IPS-NIHi11 (cell line): Measurements from ENCODE around the gene SETBP1.

Experiments
- DNase-seq: peaks from one replicate; pipeline ENCODE4 v3.0.0; 2012; ENCODE audit warnings: mixed read lengths, low spot score

The SETBP1 gene

GRCh38 chr18:44680273-44681075 lies at the start of gene SETBP1:
Gene SETBP1, plus strand, starts transcription at chr18:44680888. Its CDS starts 20,459 bp downstream, at chr18:44701347.
- DNase-seq = peak; percentile 72

DNA sequence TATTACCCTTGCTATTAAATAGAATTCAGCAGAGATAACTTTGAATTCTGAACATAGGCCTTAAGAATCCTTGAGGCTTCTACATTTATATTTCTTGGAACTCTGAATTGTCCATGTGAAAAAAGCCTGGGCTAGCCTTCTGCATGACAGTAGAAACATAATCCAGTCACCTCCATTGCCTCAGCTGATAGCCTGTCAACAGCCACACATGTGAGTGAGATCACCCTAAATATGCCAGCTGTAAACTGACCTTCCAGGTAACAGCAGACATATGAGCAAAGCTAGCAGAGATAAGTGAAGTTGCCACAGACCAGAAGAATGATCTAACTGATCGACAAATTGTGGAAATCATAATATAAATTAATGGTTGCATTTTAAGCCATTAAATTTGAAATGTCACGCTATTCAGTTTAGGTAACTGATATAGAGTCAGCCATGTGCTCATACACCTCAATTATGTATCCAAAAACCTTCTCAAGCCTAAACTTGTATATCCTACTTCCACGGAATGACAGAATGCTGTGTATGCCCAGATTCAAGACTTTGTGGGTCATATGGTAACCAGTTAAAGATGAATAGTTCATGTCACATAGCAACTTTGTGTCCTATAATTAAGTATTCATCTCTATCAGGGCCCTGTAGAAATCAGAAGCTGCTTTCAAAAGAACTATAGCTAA lies 48.1 kb upstream of the SETBP1 start:
- no peak for DNase-seq

GRCh38 chr18:44635546-44635945 lies 45.1 kb upstream of the SETBP1 start:
- DNase-seq = no peak

GRCh38 chr18:44636241-44636640 lies 44.4 kb upstream of the SETBP1 start:
- no peak for DNase-seq

GRCh38 chr18:44637210-44638033 lies 43.3 kb upstream of the SETBP1 start:
- no peak for DNase-seq

GRCh38 chr18:44638034-44638540 lies 42.6 kb upstream of the SETBP1 start:
- DNase-seq = no peak

DNA sequence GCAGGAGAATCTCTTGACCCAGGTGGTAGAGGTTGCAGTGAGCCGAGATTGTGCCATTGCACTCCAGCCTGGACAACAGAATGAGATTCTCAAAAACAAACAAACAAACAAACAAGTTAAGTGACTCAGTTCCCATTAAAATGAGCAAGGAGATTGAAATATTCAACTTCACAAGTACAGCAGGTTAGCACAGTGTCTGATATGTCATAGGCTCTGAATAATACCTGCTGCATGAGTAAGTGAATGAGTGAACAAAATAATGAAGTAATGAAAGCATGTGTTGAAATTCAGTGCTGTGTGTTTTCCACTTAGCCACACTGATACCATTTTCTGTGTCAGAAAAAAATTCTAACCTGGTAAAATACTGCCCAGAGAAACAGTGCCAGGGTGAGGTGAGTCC lies 41.9 kb upstream of the SETBP1 start:
- no peak for DNase-seq

DNA sequence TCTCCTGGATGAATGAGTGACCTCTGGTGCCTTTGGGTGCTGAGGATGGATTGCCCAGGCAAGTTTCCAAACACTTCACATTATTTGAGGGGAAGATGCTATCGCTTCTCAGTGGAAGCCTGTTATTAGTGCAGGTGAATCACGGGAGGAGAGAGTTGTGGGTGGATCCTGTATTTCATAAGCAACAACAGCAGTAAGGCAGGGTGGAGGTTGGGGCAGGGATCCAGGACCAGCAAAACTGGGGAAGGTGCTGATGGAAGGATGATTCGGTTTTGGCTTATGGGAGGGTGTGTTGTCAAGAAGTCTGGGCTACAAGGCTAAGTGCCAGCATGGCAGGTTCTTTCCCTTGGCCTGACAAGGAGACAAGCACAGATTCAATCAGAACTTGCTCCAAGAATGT lies 37.7 kb upstream of the SETBP1 start:
- DNase-seq = no peak

- peak; percentile 38 for DNase-seq
Measured at GRCh38 chr18:44651478-44651877, 29.2 kb upstream of the SETBP1 start.

DNA sequence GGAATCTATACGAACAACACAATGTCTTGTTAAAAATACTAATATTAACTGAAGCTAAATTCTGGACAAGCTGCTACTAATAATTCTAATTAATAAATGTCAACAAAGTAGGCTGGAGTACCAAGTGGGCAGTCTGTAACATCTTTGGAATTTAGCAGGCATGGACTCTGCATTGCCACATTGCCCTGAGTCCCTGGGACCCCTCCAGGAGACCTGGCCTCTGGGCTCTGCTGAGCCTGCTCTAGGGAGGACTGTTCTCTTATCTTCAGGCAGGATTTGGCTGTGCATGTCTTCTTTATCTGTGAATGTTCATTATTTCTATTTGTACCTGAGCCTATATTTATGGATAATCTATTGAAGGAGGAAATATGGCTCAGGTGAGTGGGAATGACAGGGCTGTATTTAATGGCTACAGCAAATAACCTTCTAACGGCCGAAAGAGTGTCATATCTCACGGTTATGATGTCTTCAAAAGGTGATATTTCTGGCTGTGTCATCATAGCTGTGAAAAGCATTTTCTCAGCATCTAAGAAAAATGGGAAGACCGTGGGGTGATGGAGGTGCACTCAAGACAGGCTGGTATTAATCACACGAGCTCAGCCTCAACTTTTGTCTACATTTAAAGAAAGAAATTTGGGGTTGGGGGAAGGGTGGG lies 28.6 kb upstream of the SETBP1 start:
- no peak for DNase-seq

DNA sequence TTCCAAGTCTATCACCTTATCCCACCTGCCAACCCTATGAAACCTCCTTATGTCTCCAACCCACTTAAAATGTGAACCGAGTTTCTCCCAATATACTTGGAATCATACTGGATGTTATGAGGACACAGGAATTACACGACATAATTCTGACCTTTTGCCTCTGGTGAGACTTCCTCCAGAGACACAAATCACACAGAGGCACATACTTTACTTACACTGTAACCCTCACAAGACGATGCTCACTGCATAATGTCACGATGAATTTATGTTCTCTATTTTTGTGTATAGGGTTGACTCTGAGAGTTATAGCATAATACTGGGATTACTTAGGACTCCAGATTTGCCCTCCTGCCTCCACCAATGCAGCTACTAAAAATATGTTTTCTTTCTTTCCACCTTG lies 28.0 kb upstream of the SETBP1 start:
- DNase-seq = no peak

DNA sequence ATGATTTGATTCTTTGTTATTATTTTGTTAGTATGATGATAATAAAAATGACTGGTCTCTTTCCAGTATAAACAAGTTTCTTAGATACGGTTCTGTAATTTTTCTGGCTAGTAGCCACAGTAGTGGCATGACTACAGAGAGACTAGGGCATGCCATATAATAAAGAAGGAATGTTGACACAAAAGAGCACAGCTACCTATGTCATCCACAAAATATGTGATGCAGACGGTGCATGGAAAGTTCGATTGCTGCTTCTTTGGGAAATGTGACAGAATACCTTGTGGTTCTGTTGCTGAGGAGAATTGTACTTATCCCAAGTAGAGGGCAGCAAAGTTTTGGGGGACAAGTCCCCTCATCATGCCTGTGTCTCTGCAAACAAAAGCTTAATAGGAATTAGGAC lies 26.1 kb upstream of the SETBP1 start:
- peak; percentile 36 for DNase-seq

DNA sequence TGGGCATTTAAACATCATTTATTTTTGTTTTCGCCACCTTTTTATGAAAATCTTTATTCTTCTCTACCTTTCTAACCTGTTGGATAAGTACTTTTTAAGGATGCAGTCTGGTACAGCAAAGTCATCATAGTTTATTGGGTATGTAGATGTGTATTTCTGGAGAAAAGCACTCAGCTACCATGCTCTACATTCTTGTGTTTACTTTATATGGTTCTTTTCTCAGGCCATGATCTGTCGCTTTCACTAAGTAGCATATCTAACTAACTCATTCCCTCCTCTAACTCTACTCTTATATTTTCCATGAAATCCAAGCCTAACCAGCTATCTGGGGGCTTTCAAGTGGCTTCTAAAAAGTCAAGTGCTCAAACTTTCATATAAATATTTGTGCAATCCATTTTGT lies 25.3 kb upstream of the SETBP1 start:
- DNase-seq = no peak

GRCh38 chr18:44659771-44660170 lies 20.9 kb upstream of the SETBP1 start:
- no peak for DNase-seq

GRCh38 chr18:44668270-44668975 lies 12.3 kb upstream of the SETBP1 start:
- no peak for DNase-seq

- DNase-seq = no peak
Measured at GRCh38 chr18:44671914-44672313, 8.8 kb upstream of the SETBP1 start.

DNA sequence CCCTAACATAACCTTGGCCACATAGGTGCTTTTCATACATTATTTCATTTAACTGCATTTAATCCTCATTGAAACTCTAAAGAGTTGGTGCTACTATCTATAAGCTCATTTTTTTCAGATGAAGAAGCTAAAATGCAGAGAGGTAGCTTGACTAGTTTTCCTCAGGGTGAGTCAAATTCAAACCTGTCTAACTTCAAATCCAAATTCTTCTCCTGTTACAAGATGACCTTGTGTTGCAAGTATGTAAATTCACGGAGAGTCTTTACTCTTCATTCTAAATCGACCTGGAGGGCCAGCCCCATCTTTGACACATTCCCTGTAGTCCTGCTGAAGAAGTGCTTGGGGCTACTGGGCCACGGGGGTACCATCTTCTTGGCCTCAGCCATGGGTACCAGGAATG lies 8.2 kb upstream of the SETBP1 start:
- DNase-seq = no peak

GRCh38 chr18:44673256-44673880 lies 7.3 kb upstream of the SETBP1 start:
- DNase-seq = no peak

DNA sequence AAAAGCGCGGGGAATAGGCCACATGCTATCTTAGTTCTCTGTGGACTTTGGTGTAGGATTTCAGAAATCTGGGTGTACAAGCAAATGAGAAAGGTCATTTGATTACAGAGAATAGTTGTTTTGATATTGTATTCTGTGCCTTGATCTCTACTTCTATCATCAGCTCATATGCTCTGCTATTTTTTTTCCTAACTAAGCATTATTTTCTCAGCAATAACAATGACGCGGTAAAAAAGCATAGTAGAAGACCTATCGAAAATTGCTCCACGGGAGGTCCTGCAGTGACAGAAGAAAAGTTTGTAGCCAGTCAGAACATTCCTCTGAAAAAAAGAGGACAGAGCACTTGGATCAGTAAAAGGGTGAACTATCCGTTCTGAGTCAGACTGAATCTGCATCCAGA lies 2.8 kb upstream of the SETBP1 start:
- DNase-seq = no peak

DNA sequence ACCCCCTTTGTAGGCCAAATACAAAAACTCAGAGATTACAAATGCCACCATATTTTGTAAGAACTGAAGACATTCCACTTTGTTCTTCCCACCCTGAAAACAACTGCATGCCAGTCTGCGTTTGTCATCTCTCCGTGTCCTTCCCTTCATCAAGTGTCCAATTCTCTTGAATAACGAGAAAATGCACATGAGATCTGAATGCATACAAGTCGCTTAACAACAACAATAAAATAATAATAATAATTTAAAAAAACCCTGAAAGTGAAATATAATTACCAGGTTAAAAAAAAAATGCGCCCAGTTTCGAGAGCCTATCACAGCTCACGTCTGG lies 2.0 kb upstream of the SETBP1 start:
- no peak for DNase-seq
